IMR-90 (cell line): ENCODE measurements around the gene CD274. TPM values are rescaled to one million over a fixed set of nuclear protein-coding genes. Genes with fewer than 3 reads are reported as not detected.
A peak's percentile ranks its signal among the peaks of the same experiment; 100 is the strongest.

Experiments used
- ATAC-seq: fragments of 200-7000 bp; cut with Tn5 transposase; 2 replicates; pipeline ENCODE4 v1.9.1; 2020; ENCODE audit warnings: low read depth, mild to moderate bottlenecking, moderate library complexity
- BruUV-seq: library from RNA; stranded (reverse); fragments of 400-500 nt; replicated peaks from 2 replicates; lab custom pipeline; 2021; lab: Mats Ljungman, UMichigan
- CTCF ChIA-PET: fragments of 300-600 bp; formaldehyde crosslinking; extraction: SDS; loops from one replicate; lab custom pipeline; 2021; ENCODE audit warnings: antibody characterized with exemption; lab: Yijun Ruan, JAX
- POLR2A ChIA-PET: fragments of 300-600 bp; sonication (Branson Sonifier 250); formaldehyde crosslinking; loops from one replicate; lab custom pipeline; 2022; ENCODE audit warnings: antibody characterized with exemption; ENCODE audit not compliant: unreplicated experiment; lab: Charles Lee
- DNase-seq: peaks from one replicate; pipeline ENCODE4 v3.0.0; 2013
- H2AFZ ChIP-seq: replicated peaks from 2 replicates; pipeline ENCODE3; 2013; ENCODE audit warnings: low read length, mild to moderate bottlenecking; ENCODE audit not compliant: poor library complexity
- H2AK5ac ChIP-seq: 2 replicates; pipeline ENCODE4 v1.6.1; 2013; ENCODE audit warnings: low read depth, low read length, inconsistent platforms
- H2AK9ac ChIP-seq: replicated peaks from 2 replicates; pipeline ENCODE3; 2013; ENCODE audit warnings: mild to moderate bottlenecking, low read depth, low read length, moderate library complexity; ENCODE audit not compliant: poor library complexity
- H2BK120ac ChIP-seq: 2 replicates; pipeline ENCODE4 v1.6.1; 2013; ENCODE audit warnings: low read depth, low read length, inconsistent platforms
- H2BK15ac ChIP-seq: 3 replicates; pipeline ENCODE4 v1.6.1; 2013; ENCODE audit warnings: low read depth, low read length, inconsistent platforms
- H2BK20ac ChIP-seq: 2 replicates; pipeline ENCODE4 v1.6.1; 2013; ENCODE audit warnings: low read depth, mild to moderate bottlenecking, inconsistent platforms, low read length, moderate library complexity
- H2BK5ac ChIP-seq: 2 replicates; pipeline ENCODE4 v1.6.1; 2013; ENCODE audit warnings: mild to moderate bottlenecking, low read depth, low read length, inconsistent platforms; ENCODE audit not compliant: poor library complexity, severe bottlenecking
- H3K14ac ChIP-seq: replicated peaks from 2 replicates; pipeline ENCODE4 v1.6.1; 2013; ENCODE audit warnings: low read depth, low read length, inconsistent platforms
- H3K18ac ChIP-seq: 2 replicates; pipeline ENCODE4 v1.6.1; 2013; ENCODE audit warnings: low read depth, low read length, control low read depth
- H3K23ac ChIP-seq: 2 replicates; pipeline ENCODE4 v1.6.1; 2013; ENCODE audit warnings: low read depth, low read length, inconsistent platforms
- H3K27ac ChIP-seq: 2 replicates; pipeline ENCODE4 v1.5.1; 2013; ENCODE audit warnings: mild to moderate bottlenecking, control low read depth, low read length; ENCODE audit not compliant: insufficient read depth
- H3K27me3 ChIP-seq: 2 replicates; pipeline ENCODE4 v1.6.1; 2013; ENCODE audit warnings: low read length; ENCODE audit not compliant: control insufficient read depth, insufficient read depth
- H3K36me3 ChIP-seq: 2 replicates; pipeline ENCODE4 v1.6.1; 2013; ENCODE audit warnings: low read length, mixed read lengths; ENCODE audit not compliant: control insufficient read depth, insufficient read depth
- H3K4ac ChIP-seq: 2 replicates; pipeline ENCODE4 v1.6.1; 2013; ENCODE audit warnings: low read depth, low read length, inconsistent platforms
- H3K4me1 ChIP-seq: 2 replicates; pipeline ENCODE4 v1.6.1; 2013; ENCODE audit warnings: low read length, mixed read lengths; ENCODE audit not compliant: control insufficient read depth, insufficient read depth
- H3K4me2 ChIP-seq: 2 replicates; pipeline ENCODE4 v1.6.1; 2013; ENCODE audit warnings: low read depth, mild to moderate bottlenecking, control low read depth, low read length, moderate library complexity
- H3K4me3 ChIP-seq: 2 replicates; pipeline ENCODE4 v1.5.1; 2013; ENCODE audit warnings: low read depth, mild to moderate bottlenecking, control low read depth, low read length, moderate library complexity; ENCODE audit not compliant: insufficient read depth
- H3K56ac ChIP-seq: 2 replicates; pipeline ENCODE4 v1.6.1; 2013; ENCODE audit warnings: low read length, inconsistent platforms; ENCODE audit not compliant: insufficient read depth; ENCODE audit errors: extremely low read depth
- H3K79me1 ChIP-seq, 2 experiments: 2 replicates each; pipeline ENCODE4 v1.6.1; 2013; ENCODE audit warnings: low read length in 2 of 2, inconsistent platforms in 1 of 2, low read depth in 1 of 2
- H3K9ac ChIP-seq: 2 replicates; pipeline ENCODE4 v1.6.1; 2013; ENCODE audit warnings: low read depth, low read length, control low read depth
- H3K9me1 ChIP-seq: 2 replicates; pipeline ENCODE4 v1.6.1; 2013; ENCODE audit warnings: low read length, inconsistent platforms; ENCODE audit not compliant: insufficient read depth
- H3K9me3 ChIP-seq: 2 replicates; pipeline ENCODE4 v1.6.1; 2013; ENCODE audit warnings: low read length; ENCODE audit not compliant: control insufficient read depth, insufficient read depth
- H4K20me1 ChIP-seq: 2 replicates; pipeline ENCODE4 v1.6.1; 2013; ENCODE audit warnings: low read length, inconsistent platforms; ENCODE audit not compliant: insufficient read depth
- H4K5ac ChIP-seq: 2 replicates; pipeline ENCODE4 v1.6.1; 2013; ENCODE audit warnings: mild to moderate bottlenecking, low read depth, low read length, control low read depth
- H4K8ac ChIP-seq, 2 experiments: 2 replicates each; pipeline ENCODE4 v1.6.1; 2013; ENCODE audit warnings: low read depth in 2 of 2, low read length in 2 of 2, control low read depth in 1 of 2, inconsistent platforms in 1 of 2
- H4K91ac ChIP-seq: 2 replicates; pipeline ENCODE4 v1.6.1; 2013; ENCODE audit warnings: low read depth, low read length, inconsistent platforms; ENCODE audit not compliant: insufficient read depth
- CHD1 ChIP-seq: IDR thresholded peaks from 2 replicates; pipeline ENCODE4 v1.6.1; 2012; ENCODE audit warnings: low read depth, low read length, improper control_type of control experiment
- WGBS, 2 experiments: methylation state at CpG; one replicate each; pipeline versions ENCODE4 v1.1.5 to v1.1.7; 2013; ENCODE audit warnings: missing lambda C conversion rate in 2 of 2; ENCODE audit not compliant: insufficient read length in 1 of 2; ENCODE audit errors: extremely low coverage in 2 of 2; 5-methylcytosine and 5-hydroxymethylcytosine counted together
- dilution Hi-C: fragments of 300-500 bp; cut with HindIII; formaldehyde crosslinking; loops from one replicate; pipeline ENCODE4 v1.14.3; 2018; ENCODE audit warnings: low sequenced_read_pairs; ENCODE audit not compliant: unreplicated experiment
- in situ Hi-C: fragments of 300-500 bp; cut with MboI; formaldehyde crosslinking; loops from 3 replicates; pipeline ENCODE4 v1.14.3; 2019; ENCODE audit warnings: low sequenced_read_pairs, inconsistent platforms, mixed read lengths
- intact Hi-C: fragments of 100-400 bp; cut with micrococcal nuclease; formaldehyde crosslinking; loops from 2 replicates; pipeline ENCODE4 v1.10.0; 2022
- polyA plus RNA-seq, 3 experiments: library from polyadenylated mRNA; depleted of rRNA; stranded (reverse); fragments of >200 nt; gene quantifications; 2 replicates each; pipeline ENCODE4 v1.2.3, GENCODE V29; 2012; ENCODE audit warnings: low replicate concordance in 1 of 3
- total RNA-seq: library from RNA; depleted of rRNA; stranded (reverse); fragments of >200 nt; gene quantifications from 2 replicates; pipeline ENCODE4 v1.2.3, GENCODE V29; 2012

CD274 gene
- total and polyA plus RNA-seq, 2 of the 4 experiments (the other 2 are of a cell fraction), result 17.4 to 19.4 TPM

DNA sequence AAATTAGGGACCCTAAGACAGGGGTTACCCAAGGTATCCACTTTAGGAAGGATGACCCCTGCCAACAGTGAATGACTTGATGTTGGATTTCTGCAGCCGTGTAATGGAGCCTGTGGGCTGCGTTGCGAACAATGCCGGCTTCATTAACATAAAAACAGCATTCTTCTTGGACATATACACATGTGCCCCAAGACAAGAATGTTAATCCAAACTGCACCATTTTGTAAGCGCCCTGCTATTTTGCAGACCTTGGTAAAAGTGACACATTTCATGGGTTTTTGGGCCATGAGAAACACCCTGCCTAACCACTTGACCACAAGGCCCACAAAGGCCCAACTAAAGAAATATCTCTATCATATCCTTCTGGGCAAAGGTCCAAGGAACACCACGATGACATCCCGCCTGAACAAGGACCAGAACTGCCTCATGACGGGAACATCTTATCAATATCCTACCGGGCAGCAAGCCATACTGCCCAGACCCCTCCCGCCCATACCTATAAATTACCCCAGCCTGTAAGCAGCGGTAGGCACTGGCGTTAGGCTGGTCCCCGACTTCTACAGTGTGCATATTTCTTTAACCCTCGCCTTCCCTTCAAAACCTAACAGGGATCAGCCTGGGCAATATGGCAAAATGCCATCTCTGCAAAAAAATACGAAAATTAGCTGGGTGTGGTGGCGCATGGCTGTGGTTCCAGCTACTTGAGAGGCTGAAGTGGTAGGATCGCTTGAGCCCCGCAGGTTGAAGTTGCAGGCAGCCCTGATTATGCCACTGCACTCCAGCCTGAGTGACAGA, 50.3 kb downstream of the CD274 start:
- ChIA-PET POLR2A (no interaction called here), CTCF (no interaction called here)
- Histone ChIP-seq H2BK15ac (peak overlapping the region; percentile 83), H2BK20ac (peak overlapping the region; percentile 92), H3K36me3 (no peaks in the 10 kb centered on the region), H3K79me1 (peaks cover 0 to 7% of the 10 kb centered on the region in 2 experiments; a peak in 1 of 4 replicates), H3K9me1 (peaks cover 17% of the 10 kb centered on the region), H4K5ac (no peak overlapping the region; the same call in 1 of the 2 replicates), H3K9me3 (no peaks in the 10 kb centered on the region), H3K4me1 (peaks cover 6% of the 10 kb centered on the region; the same call in 1 of the 2 replicates), H3K27me3 (no peaks in the 10 kb centered on the region), H4K8ac (peak overlapping the region; percentile 2 to 76; a peak in 3 of 4 replicates), H3K56ac (0 out of 2 replicates have a peak overlapping the region, but pooled peaks have one; percentile 1), H3K4me2 (no peak overlapping the region), H3K9ac (no peak overlapping the region), H2BK120ac (peak overlapping the region; percentile 83), H3K18ac (no peak overlapping the region), H3K4ac (peak overlapping the region; percentile 82), H2BK5ac (peak overlapping the region; percentile 29), H4K20me1 (no peaks in the 10 kb centered on the region), H3K23ac (0 out of 2 replicates have a peak overlapping the region, but pooled peaks have one; percentile 45), H4K91ac (peak overlapping the region; percentile 49), H3K14ac (peak overlapping the region; percentile 58), H2AK5ac (peak overlapping the region; percentile 92), H2AK9ac (peak overlapping the region; percentile 11), H2AFZ (peak overlapping the region; percentile 37), H3K27ac (no peak overlapping the region; the same call in 1 of the 2 replicates), H3K4me3 (no peak overlapping the region)
- in situ Hi-C loops (loop anchor here (10.0 kb wide), 1 partner anchor 64 kb away; no protein-coding TSS in a partner anchor), intact Hi-C loops (no loop called here), dilution Hi-C loops (no loop called here)
- WGBS, 2 experiments, result 53% methylated on average over 7 of the region's 18 CpGs; no CpG with 5 or more reads in 1 of the 2 experiments
- no peak for TF ChIP-seq CHD1
- ATAC-seq, result no peak
- DNase-seq, result peak; percentile 21
- no TSS peak for BruUV-seq
